Lower leg skin (tissue), 3 donors: ENCODE data around the gene DHX57.

Source experiments
- CTCF ChIP-seq, 3 donors: fragments of 450-650 bp; IDR thresholded peaks; one replicate each; pipeline ENCODE4 v1.5.1; 2016; ENCODE audit warnings: antibody characterized with exemption in 3 of 3, mild to moderate bottlenecking in 3 of 3, moderate library complexity in 2 of 3
- POLR2A ChIP-seq, 2 donors: fragments of 450-650 bp; IDR thresholded peaks; one replicate each; pipeline ENCODE4 v1.6.1; 2016 to 2017; ENCODE audit warnings: antibody characterized with exemption in 2 of 2, mild to moderate bottlenecking in 1 of 2, moderate library complexity in 1 of 2

DNA sequence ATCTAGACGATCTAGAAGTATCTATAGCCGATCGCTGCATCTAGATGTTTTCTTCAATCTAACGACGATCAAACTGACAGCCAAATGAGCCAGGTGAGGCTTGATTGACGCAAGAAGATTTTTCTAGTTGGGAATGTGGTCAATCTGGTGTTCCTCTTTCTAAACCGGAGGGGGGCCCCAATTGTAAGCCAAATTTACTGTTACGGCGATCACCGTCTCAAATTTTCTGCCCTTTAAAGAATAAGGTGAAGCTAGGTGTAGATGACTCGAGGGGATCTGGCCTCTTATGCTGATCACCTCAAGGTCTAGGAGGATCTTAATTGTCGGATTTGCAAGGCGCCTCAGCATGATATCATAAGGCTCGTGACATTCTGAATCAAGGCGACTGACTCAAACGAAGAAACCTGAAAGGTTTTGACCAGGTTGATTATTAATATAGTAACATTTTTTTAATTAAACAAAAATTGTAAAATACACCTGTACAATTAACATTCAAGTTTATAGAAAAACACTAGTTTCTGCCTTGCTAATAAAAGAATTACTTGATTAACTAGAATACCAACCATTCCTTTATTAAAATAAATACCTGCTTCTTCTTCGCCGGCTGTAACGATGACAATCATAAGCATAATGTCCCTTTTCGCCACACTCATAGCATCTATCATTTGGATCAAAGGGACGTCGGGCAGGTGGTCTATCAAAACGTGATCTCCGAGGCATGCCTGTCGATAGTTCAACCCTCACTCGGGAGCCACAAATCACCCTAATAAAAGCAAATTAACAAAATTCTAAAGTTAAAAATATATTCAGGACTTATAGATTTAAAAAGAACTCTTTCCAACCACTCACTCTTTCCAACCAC lies 126.6 kb downstream of the DHX57 start:
- no peak for TF ChIP-seq CTCF (IDR thresholded peaks at IDR 0.05)
- no peak for TF ChIP-seq POLR2A (IDR thresholded peaks at IDR 0.05)
